HepG2 (cell line): ENCODE results near the gene BEAN1. TPM values are rescaled to one million over a fixed set of nuclear protein-coding genes. Genes with fewer than 3 reads are reported as not detected.

Experiments
- CEBPZ ChIP-seq: IDR thresholded peaks from 2 replicates; pipeline ENCODE4 v1.6.1; 2012; ENCODE audit warnings: low read length, improper control_type of control experiment
- DPF2 ChIP-seq: sonication (generic); formaldehyde crosslinking; IDR thresholded peaks from 2 replicates; pipeline ENCODE4 v1.4.0; 2020; ENCODE audit warnings: mild to moderate bottlenecking, low read depth, missing genetic modification reagents, borderline replicate concordance
- GABPB1 ChIP-seq: IDR thresholded peaks from 2 replicates; pipeline ENCODE4 v1.6.1; 2016; ENCODE audit warnings: mild to moderate bottlenecking, missing genetic modification reagents, moderate library complexity, missing compliant biosample characterization
- KDM1A ChIP-seq: IDR thresholded peaks from 2 replicates; pipeline ENCODE4 v1.6.1; 2016; ENCODE audit warnings: missing compliant biosample characterization
- MAFK ChIP-seq, 2 experiments: IDR thresholded peaks in 1 of 2; conservative IDR thresholded peaks in 1 of 2; 2 replicates each; pipeline ENCODE4 v1.6.1; 2011; ENCODE audit warnings: improper control_type of control experiment in 2 of 2, low read length in 2 of 2
- MNT ChIP-seq: fragments of 450-650 bp; IDR thresholded peaks from 2 replicates; pipeline ENCODE4 v1.6.1; 2016
- NFIC ChIP-seq: IDR thresholded peaks from 2 replicates; pipeline ENCODE4 v1.6.1; 2012; ENCODE audit warnings: mild to moderate bottlenecking, low read length, inconsistent platforms
- POGK ChIP-seq: sonication (generic); formaldehyde crosslinking; conservative IDR thresholded peaks from 2 replicates; pipeline ENCODE4 v1.8.0; 2022; ENCODE audit warnings: mild to moderate bottlenecking, moderate library complexity, missing genetic modification reagents
- SNAI1 ChIP-seq: sonication (generic); formaldehyde crosslinking; IDR thresholded peaks from 2 replicates; pipeline ENCODE4 v1.5.0; 2020; ENCODE audit warnings: mild to moderate bottlenecking, missing genetic modification reagents, borderline replicate concordance
- TAF15 ChIP-seq: fragments of 200-400 bp; formaldehyde crosslinking; IDR thresholded peaks from one replicate; pipeline ENCODE4 v1.6.1; 2018; ENCODE audit warnings: mild to moderate bottlenecking, low read depth, low read length; ENCODE audit not compliant: poor library complexity, severe bottlenecking
- ZKSCAN5 ChIP-seq: sonication (generic); formaldehyde crosslinking; IDR thresholded peaks from 2 replicates; pipeline ENCODE4 v1.5.1; 2020; ENCODE audit warnings: mild to moderate bottlenecking, missing genetic modification reagents
- ZMYM3 ChIP-seq: sonication (generic); formaldehyde crosslinking; IDR thresholded peaks from 2 replicates; pipeline ENCODE4 v1.5.1; 2020; ENCODE audit warnings: mild to moderate bottlenecking, missing genetic modification reagents
- ZNF251 ChIP-seq: sonication (generic); formaldehyde crosslinking; IDR thresholded peaks from 2 replicates; pipeline ENCODE4 v1.9.0; 2021; ENCODE audit warnings: mild to moderate bottlenecking, missing genetic modification reagents
- ZNF280D ChIP-seq: sonication (generic); formaldehyde crosslinking; IDR thresholded peaks from 2 replicates; pipeline ENCODE4 v1.5.1; 2020; ENCODE audit warnings: mild to moderate bottlenecking, missing genetic modification reagents
- ZNF598 ChIP-seq: sonication (generic); formaldehyde crosslinking; IDR thresholded peaks from 2 replicates; pipeline ENCODE4 v1.5.1; 2020; ENCODE audit warnings: mild to moderate bottlenecking, missing genetic modification reagents, borderline replicate concordance
- ZSCAN25 ChIP-seq: sonication (generic); formaldehyde crosslinking; IDR thresholded peaks from 2 replicates; pipeline ENCODE4 v1.8.0; 2022; ENCODE audit warnings: mild to moderate bottlenecking, missing genetic modification reagents
- polyA plus RNA-seq, 8 experiments: library from polyadenylated mRNA; depleted of rRNA in 3 of 8; stranded (reverse) in 7 of 8; unstranded in 1 of 8; fragments of >200 nt; fragmentation: Illumina TruSeq in 4 of 8; extraction: Trizol in 4 of 8; gene quantifications; 2 replicates each; pipeline versions ENCODE4 v1.2.1 to v1.2.3, GENCODE V29; 2011 to 2016; ENCODE audit warnings: low read depth in 4 of 8, missing spikeins in 1 of 8, mixed read lengths in 1 of 8; ENCODE audit not compliant: insufficient read depth in 1 of 8
- total RNA-seq, 5 experiments: library from RNA; depleted of rRNA; stranded (reverse); fragments of >200 nt; fragmentation: Illumina TruSeq; extraction: Trizol; gene quantifications; 2 replicates each; pipeline ENCODE4 v1.2.3, GENCODE V29; 2016; ENCODE audit warnings: low read depth in 1 of 5

Gene BEAN1
- total and polyA plus RNA-seq, 2 of the 13 experiments (the other 11 are each of a cell fraction or from before 2014, with no cell fraction given) = 0.53 to 1.4 TPM

- TF ChIP-seq MNT (no peak), KDM1A (CRISPR knock-in tag) (no peak; the same call in 1 of the 2 replicates), SNAI1 (CRISPR knock-in tag) (peak; percentile 64; the same call in 1 of the 2 replicates), MAFK (conservative IDR thresholded peaks at IDR 0.05 in 1 of 2, IDR thresholded peaks at IDR 0.05 in 1 of 2; ENCODE audit: low read length in 2 of 2) (no peak), NFIC (no peak), ZSCAN25 (peak; percentile 77; the same call in 1 of the 2 replicates), ZKSCAN5 (CRISPR knock-in tag) (no peak), CEBPZ (no peak), ZNF598 (CRISPR knock-in tag) (peak; percentile 93; the same call in 1 of the 2 replicates), DPF2 (CRISPR knock-in tag) (no peak), ZMYM3 (CRISPR knock-in tag) (peak; percentile 60), POGK (CRISPR knock-in tag) (no peak), GABPB1 (CRISPR knock-in tag) (peak; percentile 73), ZNF251 (CRISPR knock-in tag) (no peak), ZNF280D (CRISPR knock-in tag) (peak; percentile 85), TAF15 (no peak)
Observed at GRCh38 chr16:66406534-66407221, 20.4 kb upstream of the BEAN1 start (continued).
